H1 (cell line): ENCODE results near the gene CNBD2. TPM values are rescaled to one million over a fixed set of nuclear protein-coding genes. Genes with fewer than 3 reads are reported as not detected.

ENCODE experiments used
- CTCF ChIA-PET: fragments of 300-600 bp; sonication (Branson Sonifier 250); formaldehyde crosslinking; loops from one replicate; lab custom pipeline; 2021; ENCODE audit not compliant: partially characterized antibody; lab: Charles Lee
- POLR2A ChIA-PET: fragments of 300-600 bp; sonication (Branson Sonifier 250); formaldehyde crosslinking; loops from one replicate; lab custom pipeline; 2021; ENCODE audit warnings: inconsistent platforms; ENCODE audit not compliant: partially characterized antibody; lab: Charles Lee
- DNase-seq, 2 experiments: peaks; one replicate each; pipeline versions ENCODE4 v3.0.0 to v3.0.0-alpha.2; 2010 to 2022; ENCODE audit warnings: low spot score in 2 of 2, low read depth in 1 of 2, mixed read lengths in 1 of 2
- FAIRE-seq: peaks from 2 replicates; lab custom pipeline; 2011; peaks lifted over from hg19 to GRCh38; lab: Jason Lieb, UNC
- H2AFZ ChIP-seq: 2 replicates; pipeline ENCODE4 v1.8.1; 2012; ENCODE audit warnings: low read length, inconsistent platforms
- H2AK5ac ChIP-seq: 2 replicates; pipeline ENCODE4 v1.6.1; 2013; ENCODE audit warnings: low read depth, low read length
- H2BK120ac ChIP-seq: replicated peaks from 2 replicates; pipeline ENCODE3; 2013; ENCODE audit warnings: low read depth, low read length, inconsistent platforms
- H2BK12ac ChIP-seq: 2 replicates; pipeline ENCODE4 v1.6.1; 2013; ENCODE audit warnings: low read depth, low read length
- H2BK15ac ChIP-seq: 2 replicates; pipeline ENCODE4 v1.6.1; 2013; ENCODE audit warnings: low read length
- H2BK20ac ChIP-seq: 2 replicates; pipeline ENCODE4 v1.6.1; 2013; ENCODE audit warnings: low read length
- H2BK5ac ChIP-seq: 2 replicates; pipeline ENCODE4 v1.6.1; 2013; ENCODE audit warnings: low read depth, low read length
- H3K14ac ChIP-seq: 2 replicates; pipeline ENCODE4 v1.6.1; 2013; ENCODE audit warnings: inconsistent platforms; ENCODE audit not compliant: insufficient read length
- H3K18ac ChIP-seq: 2 replicates; pipeline ENCODE4 v1.6.1; 2013; ENCODE audit warnings: low read length; ENCODE audit errors: extremely low read depth
- H3K23ac ChIP-seq: 2 replicates; pipeline ENCODE4 v1.6.1; 2013; ENCODE audit warnings: inconsistent platforms; ENCODE audit not compliant: insufficient read length
- H3K23me2 ChIP-seq: 2 replicates; pipeline ENCODE4 v1.6.1; 2013; ENCODE audit warnings: low read depth, low read length
- H3K27ac ChIP-seq: 2 replicates; pipeline ENCODE4 v1.6.1; 2011; ENCODE audit warnings: low read depth, low read length, inconsistent platforms
- H3K27me3 ChIP-seq, 4 experiments: replicated peaks in 1 of 4; 1 replicate in 1 of 4; 2 replicates in 3 of 4; pipeline versions ENCODE4 v1.6.1 to v1.8.1; 2011 to 2013; ENCODE audit warnings: low read length in 3 of 4, mild to moderate bottlenecking in 3 of 4, inconsistent platforms in 2 of 4, mixed read lengths in 2 of 4, moderate library complexity in 1 of 4; ENCODE audit not compliant: control insufficient read depth in 3 of 4, insufficient read depth in 3 of 4; ENCODE audit errors: extremely low read depth in 1 of 4
- H3K36me3 ChIP-seq, 4 experiments: 2 replicates each; pipeline versions ENCODE4 v1.6.1 to v1.8.1; 2011 to 2013; ENCODE audit warnings: mild to moderate bottlenecking in 4 of 4, low read length in 3 of 4, moderate library complexity in 2 of 4, control low read depth in 1 of 4, inconsistent platforms in 1 of 4; ENCODE audit not compliant: insufficient read depth in 4 of 4, control insufficient read depth in 2 of 4
- H3K4ac ChIP-seq: replicated peaks from 2 replicates; pipeline ENCODE3; 2013; ENCODE audit warnings: low read length, low read depth, mixed read lengths, inconsistent platforms; ENCODE audit not compliant: insufficient read length
- H3K4me1 ChIP-seq, 4 experiments: replicated peaks in 1 of 4; 1 replicate in 1 of 4; 2 replicates in 3 of 4; pipeline versions ENCODE4 v1.6.1 to v1.8.1; 2011 to 2013; ENCODE audit warnings: low read length in 3 of 4, inconsistent platforms in 2 of 4, mixed read lengths in 1 of 4; ENCODE audit not compliant: insufficient read depth in 4 of 4, control insufficient read depth in 3 of 4
- H3K4me2 ChIP-seq, 2 experiments: 2 replicates each; pipeline versions ENCODE4 v1.6.1 to v1.8.1; 2011 to 2013; ENCODE audit warnings: low read depth in 2 of 2, low read length in 2 of 2, control low read depth in 1 of 2, inconsistent platforms in 1 of 2, mild to moderate bottlenecking in 1 of 2; ENCODE audit not compliant: insufficient read depth in 1 of 2
- H3K4me3 ChIP-seq, 4 experiments: fragments of 200-600, 300-600 bp in 1 of 4; sonication (generic), shearing (Covaris generic), sonication (Bioruptor Twin) in 1 of 4; 2 replicates each; pipeline versions ENCODE4 v1.5.1 to v1.8.1; 2011 to 2016; ENCODE audit warnings: low read length in 4 of 4, low read depth in 3 of 4, control low read depth in 2 of 4, inconsistent platforms in 2 of 4, mild to moderate bottlenecking in 2 of 4, mixed read lengths in 1 of 4, moderate library complexity in 1 of 4; ENCODE audit not compliant: insufficient read depth in 2 of 4; ENCODE audit errors: extremely low read depth in 1 of 4
- H3K56ac ChIP-seq: replicated peaks from 2 replicates; pipeline ENCODE3; 2013; ENCODE audit warnings: low read depth, mild to moderate bottlenecking, mixed read lengths, low read length, inconsistent platforms; ENCODE audit not compliant: insufficient read length
- H3K79me1 ChIP-seq: 2 replicates; pipeline ENCODE4 v1.6.1; 2013; ENCODE audit warnings: low read depth, low read length, control low read depth
- H3K79me2 ChIP-seq, 2 experiments: 2 replicates each; pipeline versions ENCODE4 v1.6.1 to v1.8.1; 2012 to 2013; ENCODE audit warnings: low read length in 2 of 2, mild to moderate bottlenecking in 2 of 2, inconsistent platforms in 1 of 2; ENCODE audit not compliant: insufficient read depth in 2 of 2, control insufficient read depth in 1 of 2
- H3K9ac ChIP-seq, 4 experiments: replicated peaks in 1 of 4; 1 replicate in 1 of 4; 2 replicates in 3 of 4; pipeline versions ENCODE4 v1.6.1 to v1.8.1; 2011 to 2013; ENCODE audit warnings: low read depth in 3 of 4, low read length in 3 of 4, control low read depth in 2 of 4, mild to moderate bottlenecking in 2 of 4, moderate library complexity in 2 of 4, inconsistent platforms in 1 of 4; ENCODE audit errors: extremely low read depth in 1 of 4
- H3K9me3 ChIP-seq, 2 experiments: 2 replicates each; pipeline versions ENCODE4 v1.6.1 to v1.8.1; 2012 to 2013; ENCODE audit warnings: mild to moderate bottlenecking in 2 of 2, moderate library complexity in 2 of 2, control low read depth in 1 of 2, inconsistent platforms in 1 of 2, low read depth in 1 of 2, low read length in 1 of 2, mixed read lengths in 1 of 2; ENCODE audit not compliant: insufficient read depth in 2 of 2
- H4K20me1 ChIP-seq, 2 experiments: replicated peaks in 1 of 2; 2 replicates each; pipeline versions ENCODE3 to v1.8.1; 2011 to 2013; ENCODE audit warnings: inconsistent platforms in 2 of 2, low read length in 2 of 2, mild to moderate bottlenecking in 1 of 2; ENCODE audit not compliant: insufficient read depth in 2 of 2, control insufficient read depth in 1 of 2
- H4K5ac ChIP-seq: 2 replicates; pipeline ENCODE4 v1.6.1; 2013; ENCODE audit warnings: low read length, low read depth, mixed read lengths, inconsistent platforms; ENCODE audit not compliant: insufficient read length
- H4K8ac ChIP-seq: 2 replicates; pipeline ENCODE4 v1.8.0; 2013; ENCODE audit warnings: mild to moderate bottlenecking, moderate library complexity, low read length, inconsistent platforms; ENCODE audit not compliant: insufficient read depth; ENCODE audit errors: extremely low read depth
- H4K91ac ChIP-seq: replicated peaks from 2 replicates; pipeline ENCODE3; 2013; ENCODE audit warnings: low read length, mixed read lengths, inconsistent platforms; ENCODE audit not compliant: insufficient read length
- CHD2 ChIP-seq: IDR thresholded peaks from 2 replicates; pipeline ENCODE4 v1.6.1; 2012; ENCODE audit warnings: low read length, improper control_type of control experiment
- FOSL1 ChIP-seq: IDR thresholded peaks from 2 replicates; pipeline ENCODE4 v1.6.1; 2011; ENCODE audit warnings: mild to moderate bottlenecking, low read depth, low read length, moderate library complexity; ENCODE audit not compliant: insufficient read depth
- HDAC6 ChIP-seq: IDR thresholded peaks from one replicate; pipeline ENCODE4 v1.7.1; 2012; ENCODE audit warnings: low read depth, mild to moderate bottlenecking, inconsistent platforms, low read length, moderate library complexity
- JUND ChIP-seq: IDR thresholded peaks from 2 replicates; pipeline ENCODE4 v1.6.1; 2011; ENCODE audit warnings: mild to moderate bottlenecking, improper control_type of control experiment, low read length
- KDM1A ChIP-seq: fragments of 200-600, 300-600 bp; sonication (generic); IDR thresholded peaks from 2 replicates; pipeline ENCODE4 v1.7.1; 2016; ENCODE audit warnings: mild to moderate bottlenecking, low read length, borderline replicate concordance
- POLR2A ChIP-seq, 2 experiments: IDR thresholded peaks; 1 replicate in 1 of 2; 2 replicates in 1 of 2; pipeline ENCODE4 v1.6.1; 2011; ENCODE audit warnings: low read depth in 2 of 2, low read length in 2 of 2, mild to moderate bottlenecking in 2 of 2; ENCODE audit errors: control extremely low read depth in 1 of 2
- SAP30 ChIP-seq: fragments of 300-600 bp; sonication (generic); IDR thresholded peaks from 2 replicates; pipeline ENCODE4 v1.7.1; 2012; ENCODE audit warnings: low read length, moderate library complexity, mild to moderate bottlenecking, inconsistent platforms; ENCODE audit not compliant: insufficient read depth, insufficient replicate concordance
- TAF7 ChIP-seq: optimal IDR thresholded peaks from 2 replicates; pipeline ENCODE3; 2011; ENCODE audit warnings: low read depth, mild to moderate bottlenecking, inconsistent platforms, low read length, moderate library complexity, borderline replicate concordance
- YY1 ChIP-seq: IDR thresholded peaks from 2 replicates; pipeline ENCODE4 v1.6.1; 2011; ENCODE audit warnings: low read depth, mild to moderate bottlenecking, low read length
- WGBS, 2 experiments: shearing (Covaris generic) in 1 of 2; methylation state at CpG; one replicate each; pipeline versions ENCODE4 v1.1.6 to v1.1.7; 2013 to 2015; ENCODE audit warnings: low lambda C conversion rate in 2 of 2, mixed read lengths in 2 of 2, inconsistent platforms in 1 of 2, low coverage in 1 of 2, missing lambda C conversion rate in 1 of 2; ENCODE audit not compliant: insufficient replicate concordance in 2 of 2, insufficient coverage in 1 of 2, insufficient read length in 1 of 2; ENCODE audit errors: extremely low coverage in 1 of 2, missing lambda C conversion rate in 1 of 2; 5-methylcytosine and 5-hydroxymethylcytosine counted together
- polyA plus RNA-seq, 7 experiments: library from polyadenylated mRNA; depleted of rRNA in 3 of 7; stranded (reverse) in 5 of 7; unstranded in 2 of 7; fragments of >200 nt in 5 of 7; fragments of 200-250 nt in 2 of 7; gene quantifications; 1 replicate in 5 of 7; 2 replicates in 1 of 7; 4 replicates in 1 of 7; pipeline versions ENCODE4 v1.2.1 to v1.2.3, GENCODE V29; 2011 to 2013; ENCODE audit warnings: missing spikeins in 2 of 7, mixed read lengths in 2 of 7
- total RNA-seq: library from RNA; stranded (reverse); fragmentation: NEBNext Ultra II Directional; extraction: Animal tissue kit (Norgen Biotek cat#: 25700); gene quantifications from 2 replicates; pipeline ENCODE4 v1.2.1, GENCODE V29; 2021
- TF ChIP-seq, protein P1 (sequence below), 3 experiments: IDR thresholded peaks; 1 replicate in 2 of 3; 2 replicates in 1 of 3; pipeline versions ENCODE4 v1.5.1 to v1.6.1; 2011; ENCODE audit warnings: low read length in 3 of 3, mild to moderate bottlenecking in 3 of 3, inconsistent platforms in 2 of 3, low read depth in 1 of 3, moderate library complexity in 1 of 3; ENCODE audit not compliant: insufficient read depth in 1 of 3; ENCODE audit errors: control extremely low read depth in 1 of 3
- TF ChIP-seq, protein P2 (sequence below): IDR thresholded peaks from 2 replicates; pipeline ENCODE4 v1.6.1; 2012; ENCODE audit warnings: inconsistent platforms

CNBD2 gene
- total and polyA plus RNA-seq, 2 of the 8 experiments (the other 6 are each of a cell fraction or from before 2014, with no cell fraction given) = 2.6 to 4.5 TPM

DNA sequence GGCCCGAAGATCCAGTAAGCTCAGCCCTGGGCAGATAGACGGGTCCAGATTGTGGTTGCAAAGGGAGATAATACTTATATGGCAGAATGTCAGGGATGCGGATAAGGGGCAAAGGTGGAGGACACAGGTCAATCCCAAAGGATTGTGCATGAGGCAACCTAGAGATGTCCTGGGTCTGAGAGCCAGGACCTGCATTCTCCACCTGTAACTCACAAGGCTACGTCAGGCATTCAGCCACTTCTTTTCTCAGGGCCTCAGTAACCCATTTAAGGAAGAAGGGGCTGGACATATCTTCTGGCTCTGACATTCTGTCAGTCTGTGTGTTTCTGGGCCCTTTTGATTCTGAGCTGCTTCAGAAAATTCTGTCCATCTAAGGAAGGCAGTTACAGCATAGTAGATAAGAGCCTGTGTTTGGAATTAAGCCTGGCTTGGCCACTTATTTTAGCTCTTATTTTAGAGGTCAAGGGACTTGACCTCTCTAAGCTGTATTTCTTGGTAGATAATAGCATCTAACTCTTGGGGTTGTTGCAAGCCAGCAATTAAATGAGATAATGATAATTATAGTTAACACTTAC lies 40.2 kb downstream of the CNBD2 start:
- Histone ChIP-seq H2BK120ac (no peak overlapping the region), H3K23me2 (no peaks in the 10 kb centered on the region), H3K9ac (no peak overlapping the region), H3K36me3 (no peaks in the 10 kb centered on the region), H3K9me3 (peaks cover 0 to 7% of the 10 kb centered on the region in 2 experiments; a peak in 1 of 4 replicates), H3K27me3 (no peaks in the 10 kb centered on the region), H3K27ac (no peak overlapping the region), H3K14ac (no peak overlapping the region), H2BK12ac (no peak overlapping the region), H3K4me2 (no peak overlapping the region), H2AK5ac (no peak overlapping the region), H3K18ac (no peak overlapping the region), H4K5ac (no peak overlapping the region), H3K4me1 (no peaks in the 10 kb centered on the region), H3K79me1 (no peaks in the 10 kb centered on the region), H4K8ac (no peak overlapping the region), H4K20me1 (no peaks in the 10 kb centered on the region), H3K79me2 (no peaks in the 10 kb centered on the region), H4K91ac (no peak overlapping the region), H2BK15ac (no peak overlapping the region), H3K4me3 (no peak overlapping the region), H2AFZ (0 out of 2 replicates have a peak overlapping the region, but pooled peaks have one; percentile 1), H2BK20ac (no peak overlapping the region), H3K23ac (no peak overlapping the region), H3K4ac (no peak overlapping the region), H2BK5ac (no peak overlapping the region), H3K56ac (no peak overlapping the region)
- CTCF ChIA-PET = interaction anchor here (0.6 to 5.1 kb wide), 9 partner anchors 9 to 229 kb away, joined by 3 to 40 read pairs (median 4); no protein-coding TSS in a partner anchor
- WGBS, 2 experiments = 87% methylated on average over 4 of the region's 4 CpGs; no CpG with 5 or more reads in 1 of the 2 experiments
- DNase-seq (no peak), FAIRE-seq (no peak)
- POLR2A ChIA-PET = interaction anchor here (0.5 kb wide), 1 partner anchor 9 kb away, joined by 4 read pairs; no protein-coding TSS in a partner anchor
- TF ChIP-seq, protein P1, sequence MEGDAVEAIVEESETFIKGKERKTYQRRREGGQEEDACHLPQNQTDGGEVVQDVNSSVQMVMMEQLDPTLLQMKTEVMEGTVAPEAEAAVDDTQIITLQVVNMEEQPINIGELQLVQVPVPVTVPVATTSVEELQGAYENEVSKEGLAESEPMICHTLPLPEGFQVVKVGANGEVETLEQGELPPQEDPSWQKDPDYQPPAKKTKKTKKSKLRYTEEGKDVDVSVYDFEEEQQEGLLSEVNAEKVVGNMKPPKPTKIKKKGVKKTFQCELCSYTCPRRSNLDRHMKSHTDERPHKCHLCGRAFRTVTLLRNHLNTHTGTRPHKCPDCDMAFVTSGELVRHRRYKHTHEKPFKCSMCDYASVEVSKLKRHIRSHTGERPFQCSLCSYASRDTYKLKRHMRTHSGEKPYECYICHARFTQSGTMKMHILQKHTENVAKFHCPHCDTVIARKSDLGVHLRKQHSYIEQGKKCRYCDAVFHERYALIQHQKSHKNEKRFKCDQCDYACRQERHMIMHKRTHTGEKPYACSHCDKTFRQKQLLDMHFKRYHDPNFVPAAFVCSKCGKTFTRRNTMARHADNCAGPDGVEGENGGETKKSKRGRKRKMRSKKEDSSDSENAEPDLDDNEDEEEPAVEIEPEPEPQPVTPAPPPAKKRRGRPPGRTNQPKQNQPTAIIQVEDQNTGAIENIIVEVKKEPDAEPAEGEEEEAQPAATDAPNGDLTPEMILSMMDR (IDR thresholded peaks at IDR 0.05; ENCODE audit: control extremely low read depth in 1 of 3, insufficient read depth in 1 of 3, low read depth in 1 of 3, low read length in 3 of 3) = no peak
- no peak for TF ChIP-seq KDM1A
- TF ChIP-seq HDAC6 = no peak
- no peak for TF ChIP-seq TAF7
- TF ChIP-seq POLR2A (IDR thresholded peaks at IDR 0.05; ENCODE audit: control extremely low read depth in 1 of 2, low read depth in 2 of 2, low read length in 2 of 2) = no peak
- no peak for TF ChIP-seq SAP30
- TF ChIP-seq JUND = no peak
- TF ChIP-seq YY1 = no peak
- no peak for TF ChIP-seq FOSL1
- TF ChIP-seq, protein P2, sequence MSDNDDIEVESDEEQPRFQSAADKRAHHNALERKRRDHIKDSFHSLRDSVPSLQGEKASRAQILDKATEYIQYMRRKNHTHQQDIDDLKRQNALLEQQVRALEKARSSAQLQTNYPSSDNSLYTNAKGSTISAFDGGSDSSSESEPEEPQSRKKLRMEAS = no peak
- TF ChIP-seq CHD2 = no peak
